Stimulated activated CD8-positive, alpha-beta memory T cell treated with anti-CD3 and anti-CD28 coated beads, Interleukin-2, amount 100 ng/mL, for 48 hours (primary cell): ENCODE data around the gene P2RX5.

Experiments
- DNase-seq, 2 donors: peaks; one replicate each; pipeline ENCODE4 v3.0.0-alpha.2; 2020; ENCODE audit warnings: low read depth in 2 of 2

Gene P2RX5

GRCh38 chr17:3681565-3681964, 14.4 kb downstream of the P2RX5 start:
- DNase-seq, result no peak

GRCh38 chr17:3681057-3681456, 14.9 kb downstream of the P2RX5 start:
- DNase-seq, result no peak

DNA sequence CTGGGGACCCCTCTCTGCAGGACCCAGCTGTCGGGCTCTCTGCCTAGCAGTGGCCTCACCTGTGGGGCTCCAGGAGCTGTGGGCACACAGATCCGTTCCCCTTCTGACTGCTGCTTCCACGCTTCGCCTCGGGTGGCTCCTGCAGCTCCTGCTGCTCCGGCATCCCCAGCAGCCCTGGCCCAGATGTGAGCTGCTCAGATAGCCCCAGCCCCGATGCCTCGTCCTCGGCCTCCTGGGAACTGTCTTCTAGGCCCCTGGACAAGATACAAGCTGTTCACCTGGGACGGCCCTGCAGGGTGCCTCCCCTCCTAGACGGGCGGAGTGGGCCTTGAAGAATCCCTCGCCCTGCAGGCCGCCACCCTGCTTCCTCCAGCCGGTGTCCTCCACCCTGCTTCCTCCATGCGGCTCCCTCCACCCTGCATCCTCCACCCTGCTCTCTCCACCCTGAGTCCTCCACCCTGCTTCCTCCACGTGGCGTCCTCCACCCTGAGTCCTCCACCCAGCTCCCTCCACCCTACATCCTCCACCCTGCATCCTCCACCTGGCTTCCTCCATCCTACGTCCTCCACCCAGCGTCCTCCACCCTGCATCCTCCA, 16.3 kb downstream of the P2RX5 start:
- DNase-seq, result no peak

DNA sequence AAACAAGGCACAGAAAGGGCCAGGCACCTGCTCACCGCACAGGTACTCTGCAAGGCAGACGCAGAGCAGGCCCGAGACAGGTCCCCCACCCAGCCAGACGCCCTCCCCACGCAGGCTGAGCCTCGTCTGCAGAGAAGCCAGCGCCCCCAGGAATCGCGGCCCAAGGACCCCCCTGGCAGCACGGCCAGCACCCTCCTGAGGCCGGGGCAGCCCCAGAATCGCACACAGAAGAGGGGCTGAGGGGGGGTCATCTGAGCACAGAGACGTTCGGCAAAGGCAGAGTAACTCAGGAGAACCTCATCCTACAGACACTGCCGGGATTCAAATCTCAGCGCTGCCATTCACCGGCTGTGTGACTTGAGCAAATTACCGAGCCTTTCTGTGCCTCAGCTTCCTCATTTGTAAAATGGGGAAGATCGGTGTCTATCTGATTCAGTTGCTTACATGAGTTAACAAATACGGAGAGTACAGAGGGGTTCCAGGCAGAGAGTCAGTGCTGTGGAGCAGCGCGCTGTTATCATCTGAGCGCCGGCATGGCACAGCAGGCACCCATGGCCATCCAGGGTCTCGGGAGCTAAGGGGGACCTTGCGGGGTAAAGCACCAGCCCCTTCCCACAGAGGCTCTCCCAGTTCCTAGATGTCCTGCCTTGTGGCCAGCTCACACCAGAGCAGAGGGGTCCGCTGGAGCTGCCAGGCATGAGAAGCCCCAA, 17.0 kb downstream of the P2RX5 start:
- no peak for DNase-seq

DNA sequence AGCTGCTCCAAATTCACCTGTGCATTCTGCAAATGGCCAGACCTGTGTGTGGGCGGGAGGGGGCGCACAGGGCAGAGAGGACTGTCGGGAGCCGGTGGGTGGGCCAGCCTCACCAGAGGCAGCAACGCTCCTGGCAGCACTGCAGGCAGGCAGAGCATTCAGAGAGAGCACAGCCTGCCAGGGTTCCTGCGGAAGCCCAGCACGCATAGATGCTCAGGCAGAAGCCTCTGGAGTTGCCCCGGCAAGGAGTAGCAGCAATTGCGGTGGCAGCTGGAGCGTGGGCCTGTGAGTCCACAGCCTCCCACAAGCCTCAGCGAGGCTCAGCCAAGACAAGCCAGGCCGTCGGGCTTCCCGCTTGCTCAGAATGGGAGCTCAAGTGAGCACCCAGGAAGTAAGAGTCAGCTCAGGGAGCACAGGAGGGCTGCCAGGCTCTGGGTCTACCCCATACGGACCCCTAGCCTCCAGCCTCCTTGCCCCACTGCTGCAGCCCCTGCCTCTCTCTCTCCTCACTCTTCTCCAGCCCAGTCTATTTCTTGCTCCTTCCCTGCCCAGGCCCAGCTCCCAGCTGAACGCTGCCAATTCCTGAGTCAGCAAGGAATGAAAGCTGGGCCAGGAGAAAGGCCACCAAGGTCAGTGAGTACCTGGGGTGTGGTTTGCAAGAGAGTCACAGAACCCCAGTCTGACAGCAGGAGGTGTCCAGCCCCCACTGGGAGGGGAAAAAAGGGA, 17.7 kb downstream of the P2RX5 start:
- DNase-seq, result no peak

DNA sequence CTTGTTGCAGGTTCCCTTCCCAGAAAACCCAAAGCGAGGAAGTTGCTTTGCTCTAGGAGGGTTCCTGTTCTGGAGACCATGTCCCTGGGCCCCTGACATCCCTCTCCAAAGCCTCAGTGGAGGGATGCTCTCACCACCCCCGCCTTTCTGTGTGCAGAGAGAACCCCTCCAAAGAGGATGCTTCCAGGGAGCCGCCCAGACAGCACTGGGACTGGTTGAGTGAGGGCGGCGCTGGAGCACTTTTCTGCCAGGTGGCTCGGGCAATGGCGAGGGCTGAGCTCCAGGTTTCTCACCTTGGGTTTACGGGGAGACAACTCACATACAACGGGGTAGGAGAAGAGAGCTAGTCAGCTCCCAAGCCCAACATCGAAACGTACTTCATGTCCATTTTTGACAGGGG, 20.1 kb downstream of the P2RX5 start:
- no peak for DNase-seq

- DNase-seq, result no peak
Observed at GRCh38 chr17:3672571-3672970, 23.4 kb downstream of the P2RX5 start.

- DNase-seq, result no peak
Observed at GRCh38 chr17:3669548-3669947, 26.4 kb downstream of the P2RX5 start.

GRCh38 chr17:3669085-3669347, 26.9 kb downstream of the P2RX5 start:
- DNase-seq, result no peak

DNA sequence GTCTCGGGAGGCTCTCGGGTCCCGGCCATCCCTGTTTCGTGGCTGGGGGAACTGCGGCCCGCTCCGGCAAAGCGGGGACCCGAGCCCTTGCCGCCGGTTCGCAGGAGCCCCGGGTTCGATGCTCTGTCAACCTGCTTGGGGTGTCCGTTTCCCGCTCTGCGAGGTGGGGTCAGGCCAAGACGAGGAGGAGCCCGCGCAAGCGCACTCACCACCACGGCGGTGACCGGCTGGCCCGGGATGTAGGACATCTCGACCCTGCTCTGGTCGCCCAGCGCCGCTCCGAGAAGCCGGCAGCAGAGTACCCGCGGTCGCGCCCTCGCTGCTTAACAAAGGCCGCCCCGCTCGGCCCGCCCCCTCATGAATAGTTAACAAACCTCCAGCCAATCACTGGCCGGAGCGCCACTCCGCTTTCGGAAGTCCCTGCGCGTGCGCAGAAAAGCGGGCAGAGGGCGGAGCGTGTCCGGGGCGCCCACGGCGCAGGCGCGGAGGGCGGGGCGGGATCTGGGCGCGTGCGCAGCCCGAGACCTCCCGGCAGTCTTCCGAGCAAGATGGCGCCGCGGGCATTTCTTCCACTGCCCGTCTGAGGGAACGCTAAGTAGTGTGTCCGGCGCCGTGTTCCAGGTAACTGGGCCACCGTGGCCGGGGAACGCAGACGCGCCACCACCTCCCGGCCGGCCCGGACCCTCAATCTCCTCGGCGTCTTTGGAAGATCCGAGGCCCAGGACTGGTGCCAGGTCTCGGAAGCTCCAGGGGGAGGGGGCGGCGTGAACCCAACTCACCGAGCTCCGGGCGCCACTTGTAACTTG, 27.5 kb downstream of the P2RX5 start, which contains the start of the genes EMC6 and TAX1BP3:
EMC6 (plus strand) TSS at position 534 of the 806 bp plus-strand sequence. CDS start 335 bp downstream, outside the sequence.
TAX1BP3 (minus strand) TSS at position 300 of the 806 bp plus-strand sequence; CDS start at position 248, 52 bp downstream.
- DNase-seq, result peak; percentile 98 to 99

- DNase-seq, result no peak
Observed at GRCh38 chr17:3667366-3668278, 28.3 kb downstream of the P2RX5 start.

- DNase-seq, result no peak
Observed at GRCh38 chr17:3666516-3666915, 29.4 kb downstream of the P2RX5 start.

DNA sequence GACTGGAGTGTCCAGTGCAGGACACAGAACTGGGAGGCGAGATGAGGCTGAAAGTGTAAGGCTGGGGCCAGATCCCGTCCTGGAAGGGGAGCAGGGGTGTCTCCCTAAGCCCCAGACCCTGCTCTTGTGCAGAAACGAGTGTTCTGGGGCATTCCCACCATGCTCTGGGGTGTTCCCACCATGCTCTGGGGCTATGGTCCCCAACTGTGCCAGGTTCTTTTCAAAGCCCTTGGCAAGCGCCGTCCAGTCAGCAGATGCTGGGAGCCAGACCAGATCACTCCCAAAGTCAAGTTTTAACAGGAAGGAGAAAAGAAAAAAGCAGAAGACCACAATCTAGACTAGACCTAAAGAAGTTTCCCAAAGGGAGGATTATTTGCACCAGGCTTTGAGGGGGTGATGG, 30.1 kb downstream of the P2RX5 start:
- no peak for DNase-seq

GRCh38 chr17:3663102-3664011, 32.6 kb downstream of the P2RX5 start:
- no peak for DNase-seq

- no peak for DNase-seq
Observed at GRCh38 chr17:3660311-3660891, 35.6 kb downstream of the P2RX5 start.

GRCh38 chr17:3659541-3660111, 36.3 kb downstream of the P2RX5 start:
- no peak for DNase-seq

- DNase-seq, result no peak
Observed at GRCh38 chr17:3658784-3659449, 37.0 kb downstream of the P2RX5 start.

GRCh38 chr17:3657874-3658783, 37.8 kb downstream of the P2RX5 start:
- DNase-seq, result no peak
